ENCODE results near the gene ZBTB12. TPM values are rescaled to one million over a fixed set of nuclear protein-coding genes. Genes with fewer than 3 reads are reported as not detected.

The ZBTB12 gene
- total and polyA plus RNA-seq, 2 of the 8 experiments (the other 6 are each of a cell fraction or from before 2014, with no cell fraction given) = 20.7 to 40.8 TPM

- TF ChIP-seq CHD7 (IDR thresholded peaks at IDR 0.05; ENCODE audit: insufficient replicate concordance, low read length) (no peak), PHF8 (conservative IDR thresholded peaks at IDR 0.05; ENCODE audit: low read depth, low read length) (no peak), SUZ12 (IDR thresholded peaks at IDR 0.05; ENCODE audit: low read length) (no peak), MAFK (IDR thresholded peaks at IDR 0.05; ENCODE audit: low read depth, low read length) (no peak), SAP30 (IDR thresholded peaks at IDR 0.05; ENCODE audit: insufficient read depth, insufficient replicate concordance, low read length) (no peak), SP4 (IDR thresholded peaks at IDR 0.05; ENCODE audit: low read length) (no peak), CEBPB (IDR thresholded peaks at IDR 0.05; ENCODE audit: low read depth, low read length) (no peak), NRF1 (IDR thresholded peaks at IDR 0.05; ENCODE audit: low read depth, low read length) (no peak), TCF12 (IDR thresholded peaks at IDR 0.05; ENCODE audit: low read depth, low read length) (no peak), RAD21 (IDR thresholded peaks at IDR 0.05 in 1 of 2, conservative IDR thresholded peaks at IDR 0.05 in 1 of 2; ENCODE audit: low read depth in 2 of 2, low read length in 2 of 2) (no peak), JUND (IDR thresholded peaks at IDR 0.05; ENCODE audit: low read length) (no peak)
Observed at GRCh38 chr6:31859923-31860322, 42.0 kb downstream of the ZBTB12 start (continued).
